Astrocyte (in vitro differentiated cells and primary cell): ENCODE data around the gene TDRKH. TPM values are rescaled to one million over a fixed set of nuclear protein-coding genes. Genes with fewer than 3 reads are reported as not detected.

Source experiments
- DNase-seq: peaks from one replicate; pipeline ENCODE4 v3.0.0-alpha.2; 2010; ENCODE audit warnings: low read depth
- FAIRE-seq: peaks from 2 replicates; lab custom pipeline; 2011; peaks lifted over from hg19 to GRCh38; lab: Jason Lieb, UNC
- H2AFZ ChIP-seq: 2 replicates; pipeline ENCODE4 v1.6.0; 2012; ENCODE audit warnings: low read depth, low read length, inconsistent platforms
- H3K27ac ChIP-seq: 2 replicates; pipeline ENCODE4 v1.5.1; 2011; ENCODE audit warnings: low read depth, low read length, inconsistent platforms
- H3K27me3 ChIP-seq: 2 replicates; pipeline ENCODE4 v1.6.0; 2011; ENCODE audit warnings: low read length, inconsistent platforms; ENCODE audit not compliant: insufficient read depth
- H3K36me3 ChIP-seq: 2 replicates; pipeline ENCODE4 v1.5.1; 2011; ENCODE audit warnings: low read length, inconsistent platforms; ENCODE audit not compliant: insufficient read depth
- H3K4me1 ChIP-seq: 2 replicates; pipeline ENCODE4 v1.5.1; 2011; ENCODE audit warnings: low read length, inconsistent platforms; ENCODE audit not compliant: insufficient read depth
- H3K4me2 ChIP-seq: 2 replicates; pipeline ENCODE4 v1.6.0; 2012; ENCODE audit warnings: low read length, inconsistent platforms
- H3K4me3 ChIP-seq: 2 replicates; pipeline ENCODE4 v1.5.1; 2011; ENCODE audit warnings: low read depth, mild to moderate bottlenecking, low read length, inconsistent platforms; ENCODE audit not compliant: insufficient read depth
- H3K79me2 ChIP-seq: 2 replicates; pipeline ENCODE4 v1.6.0; 2012; ENCODE audit warnings: mild to moderate bottlenecking, low read length, inconsistent platforms; ENCODE audit not compliant: insufficient read depth
- H3K9ac ChIP-seq: 2 replicates; pipeline ENCODE4 v1.6.0; 2012; ENCODE audit warnings: mild to moderate bottlenecking, low read length, inconsistent platforms
- H3K9me3 ChIP-seq: 2 replicates; pipeline ENCODE4 v1.5.1; 2012; ENCODE audit warnings: low read depth, mild to moderate bottlenecking, low read length, inconsistent platforms; ENCODE audit not compliant: insufficient read depth
- H4K20me1 ChIP-seq: 2 replicates; pipeline ENCODE4 v1.6.0; 2012; ENCODE audit warnings: low read length, inconsistent platforms; ENCODE audit not compliant: insufficient read depth
- H3K27ac Mint-ChIP-seq: one replicate; pipeline ENCODE4 v1.8.0; 2021; ENCODE audit warnings: mild to moderate bottlenecking, mixed read lengths; ENCODE audit not compliant: unreplicated experiment
- H3K27me3 Mint-ChIP-seq: one replicate; pipeline ENCODE4 v1.8.0; 2021; ENCODE audit warnings: low read depth, mixed read lengths; ENCODE audit not compliant: unreplicated experiment
- H3K36me3 Mint-ChIP-seq: one replicate; pipeline ENCODE4 v1.8.0; 2021; ENCODE audit warnings: low read depth, mixed read lengths; ENCODE audit not compliant: unreplicated experiment
- H3K4me1 Mint-ChIP-seq: one replicate; pipeline ENCODE4 v1.8.0; 2021; ENCODE audit warnings: low read depth, mixed read lengths; ENCODE audit not compliant: unreplicated experiment
- H3K4me3 Mint-ChIP-seq: one replicate; pipeline ENCODE4 v1.8.0; 2021; ENCODE audit warnings: mild to moderate bottlenecking, moderate library complexity, mixed read lengths; ENCODE audit not compliant: unreplicated experiment
- H3K9me3 Mint-ChIP-seq: one replicate; pipeline ENCODE4 v1.8.0; 2021; ENCODE audit warnings: mild to moderate bottlenecking, mixed read lengths; ENCODE audit not compliant: unreplicated experiment
- EZH2 ChIP-seq: IDR thresholded peaks from 2 replicates; pipeline ENCODE4 v1.6.1; 2012; ENCODE audit warnings: mild to moderate bottlenecking, low read length, inconsistent platforms; ENCODE audit not compliant: insufficient read depth
- total RNA-seq: library from RNA; stranded (reverse); gene quantifications from 2 replicates; pipeline ENCODE4 v1.2.1, GENCODE V29; 2021
- TF ChIP-seq, protein P1 (sequence below): IDR thresholded peaks from 2 replicates; pipeline ENCODE4 v1.5.1; 2011; ENCODE audit warnings: low read depth, mild to moderate bottlenecking, inconsistent platforms, low read length, moderate library complexity; ENCODE audit not compliant: insufficient read depth

The TDRKH gene
- total RNA-seq, 1 donor from 2014 or later, result 7.5 TPM

DNA sequence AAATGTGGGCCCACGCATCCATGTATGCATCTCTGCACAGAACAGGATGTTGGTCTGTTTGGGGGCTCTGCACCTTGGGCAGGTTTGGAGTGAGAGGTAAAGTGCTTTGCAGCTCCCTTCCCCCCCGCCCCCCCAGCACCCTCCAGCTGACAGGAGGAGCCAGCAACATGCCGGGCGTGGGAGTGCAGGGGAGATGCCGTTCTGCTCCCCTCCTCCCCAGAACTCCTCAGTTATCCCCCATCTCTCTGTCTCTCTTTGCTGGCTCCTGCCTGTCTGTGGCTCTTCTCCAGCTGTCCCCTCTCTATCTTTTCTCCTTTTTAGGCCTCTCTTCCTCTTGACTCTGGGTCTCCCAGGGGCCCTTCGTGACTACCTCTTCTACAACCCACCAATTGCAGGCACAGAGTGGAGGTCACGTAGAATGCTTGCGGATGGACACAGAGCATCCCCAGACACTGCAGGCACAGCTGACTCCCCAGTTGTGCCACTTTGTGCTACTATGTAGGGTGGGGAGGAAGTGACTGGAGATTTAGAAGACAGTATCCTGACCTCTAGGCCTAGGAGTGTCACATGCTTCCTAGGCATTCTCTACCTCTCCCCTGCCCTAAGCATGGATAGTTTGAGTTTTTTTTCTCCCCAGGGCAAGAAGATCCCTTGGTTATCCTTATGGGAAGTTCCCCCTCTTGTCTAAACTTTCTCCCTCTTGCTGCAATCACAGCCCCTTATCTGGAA is 43.0 kb upstream of the TDRKH start:
- H3K36me3 Mint-ChIP-seq, result no peaks in the 10 kb centered on the region
- Histone ChIP-seq H3K27ac (no peak overlapping the region), H3K79me2 (no peaks in the 10 kb centered on the region), H3K4me1 (peaks cover 4% of the 10 kb centered on the region), H3K27me3 (peaks cover 9% of the 10 kb centered on the region), H2AFZ (no peak overlapping the region), H3K9ac (no peak overlapping the region), H3K4me2 (no peak overlapping the region), H3K4me3 (no peak overlapping the region), H3K9me3 (no peaks in the 10 kb centered on the region), H4K20me1 (peaks cover 7% of the 10 kb centered on the region), H3K36me3 (no peaks in the 10 kb centered on the region)
- H3K27me3 Mint-ChIP-seq, result peaks cover 40% of the 10 kb centered on the region
- peaks cover 17% of the 10 kb centered on the region for H3K4me1 Mint-ChIP-seq
- TF ChIP-seq, protein P1, sequence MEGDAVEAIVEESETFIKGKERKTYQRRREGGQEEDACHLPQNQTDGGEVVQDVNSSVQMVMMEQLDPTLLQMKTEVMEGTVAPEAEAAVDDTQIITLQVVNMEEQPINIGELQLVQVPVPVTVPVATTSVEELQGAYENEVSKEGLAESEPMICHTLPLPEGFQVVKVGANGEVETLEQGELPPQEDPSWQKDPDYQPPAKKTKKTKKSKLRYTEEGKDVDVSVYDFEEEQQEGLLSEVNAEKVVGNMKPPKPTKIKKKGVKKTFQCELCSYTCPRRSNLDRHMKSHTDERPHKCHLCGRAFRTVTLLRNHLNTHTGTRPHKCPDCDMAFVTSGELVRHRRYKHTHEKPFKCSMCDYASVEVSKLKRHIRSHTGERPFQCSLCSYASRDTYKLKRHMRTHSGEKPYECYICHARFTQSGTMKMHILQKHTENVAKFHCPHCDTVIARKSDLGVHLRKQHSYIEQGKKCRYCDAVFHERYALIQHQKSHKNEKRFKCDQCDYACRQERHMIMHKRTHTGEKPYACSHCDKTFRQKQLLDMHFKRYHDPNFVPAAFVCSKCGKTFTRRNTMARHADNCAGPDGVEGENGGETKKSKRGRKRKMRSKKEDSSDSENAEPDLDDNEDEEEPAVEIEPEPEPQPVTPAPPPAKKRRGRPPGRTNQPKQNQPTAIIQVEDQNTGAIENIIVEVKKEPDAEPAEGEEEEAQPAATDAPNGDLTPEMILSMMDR, result no peak
- TF ChIP-seq EZH2, result no peak
- no peaks in the 10 kb centered on the region for H3K9me3 Mint-ChIP-seq
- H3K4me3 Mint-ChIP-seq, result no peak overlapping the region
- FAIRE-seq (no peak), DNase-seq (no peak)
- H3K27ac Mint-ChIP-seq, result no peak overlapping the region

DNA sequence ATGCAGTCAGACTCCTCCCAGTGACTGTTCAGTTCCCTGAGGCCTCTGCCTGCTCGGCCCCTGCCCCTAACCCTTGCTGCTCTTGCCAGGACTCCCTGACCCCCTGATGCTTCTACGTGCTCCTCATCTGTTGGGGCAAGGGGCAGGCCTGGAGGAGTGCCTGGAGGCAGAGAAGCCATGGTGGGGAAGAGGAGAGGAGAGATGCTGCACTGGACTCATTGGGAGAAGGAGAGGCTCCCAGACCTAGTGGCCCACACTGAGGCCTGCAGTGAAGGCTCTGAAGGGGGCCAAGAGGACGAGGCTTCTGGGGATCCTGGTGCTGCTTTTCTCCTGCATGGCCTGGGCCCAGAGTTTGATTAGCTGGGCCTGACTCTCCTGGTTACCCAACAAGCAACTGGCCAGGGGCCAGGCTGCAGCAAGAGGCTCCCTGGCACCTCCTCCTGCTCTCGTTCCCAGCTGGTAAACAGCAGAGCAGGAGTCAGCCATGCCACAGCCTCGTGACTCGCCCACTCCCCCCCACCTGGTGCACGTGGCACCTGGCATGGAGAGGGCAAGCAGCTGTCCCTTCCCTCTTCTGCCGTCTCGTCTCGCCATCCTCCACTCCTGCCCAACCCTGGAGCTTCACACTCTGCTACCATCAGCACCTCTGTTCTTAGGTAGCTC is 42.1 kb upstream of the TDRKH start:
- no peaks in the 10 kb centered on the region for H3K9me3 ChIP-seq
- no peak overlapping the region for H3K4me2 ChIP-seq
- H3K27me3 ChIP-seq, result peaks cover 5% of the 10 kb centered on the region
- TF ChIP-seq EZH2, result no peak
- TF ChIP-seq, protein P1, result no peak
- H3K4me1 ChIP-seq, result no peaks in the 10 kb centered on the region
- H2AFZ ChIP-seq, result no peak overlapping the region
- H3K36me3 Mint-ChIP-seq, result no peaks in the 10 kb centered on the region
- H3K4me1 Mint-ChIP-seq, result peaks cover 14% of the 10 kb centered on the region
- no peak overlapping the region for H3K27ac Mint-ChIP-seq
- no peaks in the 10 kb centered on the region for H3K9me3 Mint-ChIP-seq
- no peak overlapping the region for H3K9ac ChIP-seq
- H3K4me3 ChIP-seq, result no peak overlapping the region
- DNase-seq (no peak), FAIRE-seq (no peak)
- H3K79me2 ChIP-seq, result no peaks in the 10 kb centered on the region
- H3K4me3 Mint-ChIP-seq, result no peak overlapping the region
- H3K27me3 Mint-ChIP-seq, result peaks cover 41% of the 10 kb centered on the region
- no peaks in the 10 kb centered on the region for H3K36me3 ChIP-seq
- peaks cover 5% of the 10 kb centered on the region for H4K20me1 ChIP-seq
- no peak overlapping the region for H3K27ac ChIP-seq

DNA sequence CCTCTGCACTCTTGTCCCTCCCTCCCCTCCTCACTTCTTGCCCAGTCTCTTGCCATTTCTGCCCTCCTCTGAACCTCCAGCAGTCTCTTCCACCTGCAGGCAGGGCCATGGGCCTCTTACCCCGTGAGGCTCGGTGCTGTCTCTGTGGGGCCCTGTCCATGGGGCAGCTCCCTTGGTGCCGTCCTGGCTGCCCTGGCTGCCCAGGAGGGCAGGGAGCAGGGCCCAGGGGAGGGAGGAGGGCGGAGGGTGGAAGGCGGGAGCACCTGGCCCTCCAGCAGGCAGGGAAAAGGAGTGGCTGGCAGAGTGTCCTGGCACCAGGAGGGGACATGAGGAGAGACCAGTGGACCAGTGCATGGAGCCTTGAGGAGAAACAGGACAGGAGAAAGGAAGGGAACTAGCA is 41.3 kb upstream of the TDRKH start, which contains the start of gene RORC:
TSS of gene RORC (minus strand) at position 198 of the 400 bp plus-strand sequence. CDS start at position 160, 38 bp downstream.
- H3K27me3 ChIP-seq, result no peaks in the 10 kb centered on the region
- no peak within 1 kb of the TSS for H3K9ac ChIP-seq
- H3K79me2 ChIP-seq, result no peaks in the 10 kb centered on the region
- no peaks in the 10 kb centered on the region for H3K36me3 ChIP-seq
- no peaks in the 10 kb centered on the region for H4K20me1 ChIP-seq
- no peak within 1 kb of the TSS for H3K27ac ChIP-seq
- no peaks in the 10 kb centered on the region for H3K4me1 ChIP-seq
- H3K9me3 Mint-ChIP-seq, result no peaks in the 10 kb centered on the region
- no peak within 1 kb of the TSS for H3K4me3 Mint-ChIP-seq
- no peak for DNase-seq
- peaks cover 41% of the 10 kb centered on the region for H3K27me3 Mint-ChIP-seq
- no peaks in the 10 kb centered on the region for H3K9me3 ChIP-seq
- no peak within 1 kb of the TSS for H2AFZ ChIP-seq
- FAIRE-seq, result no peak
- no peaks in the 10 kb centered on the region for H3K36me3 Mint-ChIP-seq
- no peak within 1 kb of the TSS for H3K4me3 ChIP-seq
- H3K4me1 Mint-ChIP-seq, result peaks cover 9% of the 10 kb centered on the region
- no peak within 1 kb of the TSS for H3K27ac Mint-ChIP-seq
- TF ChIP-seq, protein P1, result no peak
- no peak for TF ChIP-seq EZH2
- H3K4me2 ChIP-seq, result no peak within 1 kb of the TSS
